Measurements from ENCODE around the gene C2orf92. TPM values are rescaled to one million over a fixed set of nuclear protein-coding genes. Genes with fewer than 3 reads are reported as not detected.

C2orf92 gene
- total RNA-seq, 3 donors from 2014 or later, result 11.2 to 49.5 (median 27.9) TPM

GRCh38 chr2:97717613-97717995 is 48.1 kb downstream of the C2orf92 start:
- H3K27me3 ChIP-seq, result no peaks in the 10 kb centered on the region
- no peaks in the 10 kb centered on the region for H3K4me1 ChIP-seq
- no peaks in the 10 kb centered on the region for H3K9me3 ChIP-seq
- intact Hi-C loops (cut with DNase I; ENCODE audit: low total_unique reads), result no loop called here
- no peak for DNase-seq (ENCODE audit: low spot score in 2 of 2)
- no peak overlapping the region for H3K4me3 ChIP-seq
- TF ChIP-seq POLR2AphosphoS5 (IDR thresholded peaks at IDR 0.05) (no peak), POLR2A (IDR thresholded peaks at IDR 0.05) (no peak), CTCF (IDR thresholded peaks at IDR 0.05) (no peak)
- no peak overlapping the region for H3K27ac ChIP-seq
- no peaks in the 10 kb centered on the region for H3K36me3 ChIP-seq

GRCh38 chr2:97718051-97718882 is 48.8 kb downstream of the C2orf92 start:
- intact Hi-C loops (cut with DNase I; ENCODE audit: low total_unique reads), result no loop called here

GRCh38 chr2:97718942-97719341 is 49.4 kb downstream of the C2orf92 start:
- no peak overlapping the region for H3K4me3 ChIP-seq
- intact Hi-C loops (cut with DNase I; ENCODE audit: low total_unique reads), result no loop called here
- peaks cover 0 to under 1% of the 10 kb centered on the region in 2 donors for H3K27me3 ChIP-seq
- H3K27ac ChIP-seq, result no peak overlapping the region
- no peak for DNase-seq (ENCODE audit: low spot score in 2 of 2)
- H3K9me3 ChIP-seq, result no peaks in the 10 kb centered on the region
- H3K36me3 ChIP-seq, result no peaks in the 10 kb centered on the region
- H3K4me1 ChIP-seq, result no peaks in the 10 kb centered on the region
- TF ChIP-seq CTCF (IDR thresholded peaks at IDR 0.05), result no peak
- TF ChIP-seq POLR2AphosphoS5 (IDR thresholded peaks at IDR 0.05), result no peak
- TF ChIP-seq POLR2A (IDR thresholded peaks at IDR 0.05), result no peak

More at GRCh38 chr2:97718051-97718882, 48.8 kb downstream of the C2orf92 start:
- no peak for DNase-seq (ENCODE audit: low spot score in 2 of 2)
- Histone ChIP-seq H3K4me3 (no peak overlapping the region), H3K4me1 (no peaks in the 10 kb centered on the region), H3K36me3 (no peaks in the 10 kb centered on the region), H3K9me3 (no peaks in the 10 kb centered on the region), H3K27me3 (no peaks in the 10 kb centered on the region), H3K27ac (no peak overlapping the region)
- TF ChIP-seq POLR2AphosphoS5 (IDR thresholded peaks at IDR 0.05), result no peak
- TF ChIP-seq POLR2A (IDR thresholded peaks at IDR 0.05), result no peak
- no peak for TF ChIP-seq CTCF (IDR thresholded peaks at IDR 0.05)

GRCh38 chr2:97719362-97720155 is 50.0 kb downstream of the C2orf92 start:
- Histone ChIP-seq H3K27ac (no peak overlapping the region), H3K4me3 (no peak overlapping the region), H3K4me1 (no peaks in the 10 kb centered on the region), H3K9me3 (peaks cover 0 to 2% of the 10 kb centered on the region in 2 donors), H3K36me3 (no peaks in the 10 kb centered on the region), H3K27me3 (peaks cover 0 to 4% of the 10 kb centered on the region in 2 donors)
- TF ChIP-seq CTCF (IDR thresholded peaks at IDR 0.05) (no peak), POLR2A (IDR thresholded peaks at IDR 0.05) (no peak), POLR2AphosphoS5 (IDR thresholded peaks at IDR 0.05) (no peak)
- intact Hi-C loops (cut with DNase I; ENCODE audit: low total_unique reads), result no loop called here
- no peak for DNase-seq (ENCODE audit: low spot score in 2 of 2)

GRCh38 chr2:97720746-97721145 is 51.2 kb downstream of the C2orf92 start:
- Histone ChIP-seq H3K36me3 (no peaks in the 10 kb centered on the region), H3K9me3 (peaks cover 0 to 2% of the 10 kb centered on the region in 2 donors), H3K4me3 (no peak overlapping the region), H3K27ac (no peak overlapping the region), H3K27me3 (peaks cover 0 to 4% of the 10 kb centered on the region in 2 donors), H3K4me1 (no peaks in the 10 kb centered on the region)
- intact Hi-C loops (cut with DNase I; ENCODE audit: low total_unique reads), result no loop called here
- no peak for DNase-seq (ENCODE audit: low spot score in 2 of 2)
- TF ChIP-seq POLR2AphosphoS5 (IDR thresholded peaks at IDR 0.05), result no peak
- no peak for TF ChIP-seq POLR2A (IDR thresholded peaks at IDR 0.05)
- TF ChIP-seq CTCF (IDR thresholded peaks at IDR 0.05), result no peak

Data from breast epithelium (tissue), 4 donors.